Activated B cell treated with CpG ODN at 0.5 μM for 24 hours (primary cell): ENCODE results near the gene SLC49A4. TPM values are rescaled to one million over a fixed set of nuclear protein-coding genes. Genes with fewer than 3 reads are reported as not detected.

ENCODE experiments used
- ATAC-seq: fragments of 200-7000 bp; cut with Tn5 transposase; one replicate; pipeline ENCODE4 v1.10.0; 2021; ENCODE audit warnings: low read depth, mild to moderate bottlenecking, moderate library complexity
- CTCF ChIA-PET: fragments of 350-600 bp; sonication (Branson Sonifier 250); formaldehyde crosslinking; loops from one replicate; lab custom pipeline; 2021; ENCODE audit warnings: antibody characterized with exemption; lab: Charles Lee
- POLR2A ChIA-PET: fragments of 350-600 bp; sonication (Branson Sonifier 250); formaldehyde crosslinking; loops from one replicate; lab custom pipeline; 2021; ENCODE audit warnings: antibody characterized with exemption; lab: Charles Lee
- DNase-seq: peaks from one replicate; pipeline ENCODE4 v3.0.0; 2022
- H3K27ac Mint-ChIP-seq: one replicate; pipeline ENCODE4 v1.8.0; 2020; ENCODE audit warnings: mixed read lengths
- H3K27me3 Mint-ChIP-seq: one replicate; pipeline ENCODE4 v1.8.0; 2021; ENCODE audit warnings: mixed read lengths
- H3K36me3 Mint-ChIP-seq: one replicate; pipeline ENCODE4 v1.8.0; 2021; ENCODE audit warnings: low read depth, mixed read lengths
- H3K4me1 Mint-ChIP-seq: one replicate; pipeline ENCODE4 v1.8.0; 2021; ENCODE audit warnings: mixed read lengths
- H3K4me3 Mint-ChIP-seq: one replicate; pipeline ENCODE4 v1.8.0; 2020; ENCODE audit warnings: mild to moderate bottlenecking, mixed read lengths
- H3K9me3 Mint-ChIP-seq: one replicate; pipeline ENCODE4 v1.8.0; 2020; ENCODE audit warnings: mixed read lengths
- intact Hi-C: fragments of 100-400 bp; cut with micrococcal nuclease; formaldehyde crosslinking; loops from one replicate; pipeline ENCODE4 v1.15.1; 2024
- total RNA-seq: library from RNA; stranded (reverse); gene quantifications from 2 replicates; pipeline ENCODE4 v1.2.3, GENCODE V29; 2022
- TF ChIP-seq, protein P1 (sequence below): fragments of 200-600 bp; IDR thresholded peaks from one replicate; pipeline ENCODE4 v1.8.0; 2022; ENCODE audit warnings: antibody characterized with exemption, mild to moderate bottlenecking

Gene SLC49A4
- total RNA-seq, 1 donor from 2014 or later = 3.2 TPM

DNA sequence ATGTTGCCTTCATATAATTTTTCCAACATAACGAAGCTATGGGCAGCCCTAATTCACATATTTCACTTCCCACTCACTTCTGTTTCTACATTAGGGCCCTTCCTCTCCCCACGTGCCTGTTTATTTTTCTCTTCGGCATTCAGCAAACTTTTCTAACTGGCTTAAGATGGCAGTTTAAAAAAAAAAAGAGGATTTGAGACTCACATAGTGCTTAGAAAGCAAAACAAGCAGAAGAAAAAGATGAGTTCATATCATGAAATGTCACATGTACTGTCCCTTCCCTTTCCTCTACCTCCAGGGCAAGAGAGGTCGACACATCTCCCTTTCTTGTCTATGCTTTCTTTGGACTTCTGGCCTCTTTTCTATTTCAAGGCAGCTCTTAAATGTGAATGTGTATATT lies 30.6 kb downstream of the SLC49A4 start:
- ChIA-PET POLR2A (no interaction called here), CTCF (no interaction called here)
- peaks cover 48% of the 10 kb centered on the region for H3K36me3 Mint-ChIP-seq
- TF ChIP-seq, protein P1, sequence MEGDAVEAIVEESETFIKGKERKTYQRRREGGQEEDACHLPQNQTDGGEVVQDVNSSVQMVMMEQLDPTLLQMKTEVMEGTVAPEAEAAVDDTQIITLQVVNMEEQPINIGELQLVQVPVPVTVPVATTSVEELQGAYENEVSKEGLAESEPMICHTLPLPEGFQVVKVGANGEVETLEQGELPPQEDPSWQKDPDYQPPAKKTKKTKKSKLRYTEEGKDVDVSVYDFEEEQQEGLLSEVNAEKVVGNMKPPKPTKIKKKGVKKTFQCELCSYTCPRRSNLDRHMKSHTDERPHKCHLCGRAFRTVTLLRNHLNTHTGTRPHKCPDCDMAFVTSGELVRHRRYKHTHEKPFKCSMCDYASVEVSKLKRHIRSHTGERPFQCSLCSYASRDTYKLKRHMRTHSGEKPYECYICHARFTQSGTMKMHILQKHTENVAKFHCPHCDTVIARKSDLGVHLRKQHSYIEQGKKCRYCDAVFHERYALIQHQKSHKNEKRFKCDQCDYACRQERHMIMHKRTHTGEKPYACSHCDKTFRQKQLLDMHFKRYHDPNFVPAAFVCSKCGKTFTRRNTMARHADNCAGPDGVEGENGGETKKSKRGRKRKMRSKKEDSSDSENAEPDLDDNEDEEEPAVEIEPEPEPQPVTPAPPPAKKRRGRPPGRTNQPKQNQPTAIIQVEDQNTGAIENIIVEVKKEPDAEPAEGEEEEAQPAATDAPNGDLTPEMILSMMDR = no peak
- no peak for ATAC-seq
- no peaks in the 10 kb centered on the region for H3K27me3 Mint-ChIP-seq
- H3K27ac Mint-ChIP-seq = no peak overlapping the region
- no peak overlapping the region for H3K4me3 Mint-ChIP-seq
- intact Hi-C loops = no loop called here
- no peaks in the 10 kb centered on the region for H3K9me3 Mint-ChIP-seq
- H3K4me1 Mint-ChIP-seq = no peaks in the 10 kb centered on the region
- DNase-seq = no peak

DNA sequence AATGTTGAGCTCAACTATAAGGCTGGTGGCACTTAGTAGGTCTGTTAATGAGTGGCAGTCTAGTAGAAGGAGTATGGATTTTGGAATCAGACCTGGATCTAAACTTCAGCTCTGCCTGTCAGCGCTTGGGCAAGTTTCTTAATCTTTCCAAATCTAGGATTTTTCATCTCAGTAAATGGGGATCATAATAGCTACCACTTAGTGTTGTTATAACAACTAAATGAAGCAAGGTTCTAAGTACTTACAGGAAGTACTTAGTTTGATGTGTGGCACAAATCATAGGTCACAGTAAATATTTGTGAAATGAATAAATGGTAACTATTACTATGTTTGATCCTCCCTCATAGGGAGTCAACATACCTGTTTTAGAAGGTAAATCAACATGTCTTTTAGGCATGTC lies 31.4 kb downstream of the SLC49A4 start:
- H3K9me3 Mint-ChIP-seq = no peaks in the 10 kb centered on the region
- ATAC-seq (no peak), DNase-seq (no peak)
- intact Hi-C loops = no loop called here
- H3K27me3 Mint-ChIP-seq = no peaks in the 10 kb centered on the region
- H3K36me3 Mint-ChIP-seq = peaks cover 46% of the 10 kb centered on the region
- ChIA-PET CTCF (interaction anchor here (0.6 kb wide), 1 partner anchor 721 kb away, joined by 3 read pairs; no protein-coding TSS in a partner anchor), POLR2A (no interaction called here)
- TF ChIP-seq, protein P1 = no peak
- no peaks in the 10 kb centered on the region for H3K4me1 Mint-ChIP-seq
- H3K27ac Mint-ChIP-seq = no peak overlapping the region
- no peak overlapping the region for H3K4me3 Mint-ChIP-seq

GRCh38 chr3:122828281-122828680 lies 33.4 kb downstream of the SLC49A4 start:
- ChIA-PET CTCF (no interaction called here), POLR2A (no interaction called here)
- peaks cover 47% of the 10 kb centered on the region for H3K36me3 Mint-ChIP-seq
- H3K27ac Mint-ChIP-seq = no peak overlapping the region
- H3K27me3 Mint-ChIP-seq = no peaks in the 10 kb centered on the region
- H3K9me3 Mint-ChIP-seq = no peaks in the 10 kb centered on the region
- H3K4me1 Mint-ChIP-seq = no peaks in the 10 kb centered on the region
- intact Hi-C loops = no loop called here
- no peak for DNase-seq
- TF ChIP-seq, protein P1 = no peak
- ATAC-seq = no peak
- no peak overlapping the region for H3K4me3 Mint-ChIP-seq

GRCh38 chr3:122835590-122835989 lies 40.7 kb downstream of the SLC49A4 start:
- no peak for DNase-seq
- Mint-ChIP-seq H3K27ac (no peak overlapping the region), H3K36me3 (peaks cover 29% of the 10 kb centered on the region), H3K9me3 (no peaks in the 10 kb centered on the region), H3K4me1 (no peaks in the 10 kb centered on the region), H3K4me3 (no peak overlapping the region), H3K27me3 (no peaks in the 10 kb centered on the region)
- ATAC-seq = no peak
- ChIA-PET CTCF (no interaction called here), POLR2A (no interaction called here)
- intact Hi-C loops = no loop called here
- TF ChIP-seq, protein P1 = no peak

GRCh38 chr3:122843604-122844003 lies 48.7 kb downstream of the SLC49A4 start:
- peaks cover 22% of the 10 kb centered on the region for H3K36me3 Mint-ChIP-seq
- ChIA-PET CTCF (no interaction called here), POLR2A (no interaction called here)
- no peaks in the 10 kb centered on the region for H3K9me3 Mint-ChIP-seq
- no peak for ATAC-seq
- TF ChIP-seq, protein P1 = no peak
- no peak for DNase-seq
- no peaks in the 10 kb centered on the region for H3K27me3 Mint-ChIP-seq
- H3K27ac Mint-ChIP-seq = no peak overlapping the region
- no peak overlapping the region for H3K4me3 Mint-ChIP-seq
- peaks cover 2% of the 10 kb centered on the region for H3K4me1 Mint-ChIP-seq
- intact Hi-C loops = no loop called here
